AG04449 (cell line): ENCODE data around the gene SLC44A4.
A peak's percentile ranks its signal among the peaks of the same experiment; 100 is the strongest.
"Not testable (repeated sequence)": the region's sequence is repeated elsewhere in the genome, so short reads cannot be mapped to it uniquely, and the experiment has no call there.

Source experiments
- CTCF ChIA-PET: fragments of 350-600 bp; formaldehyde crosslinking; extraction: SDS; loops from one replicate; lab custom pipeline; 2021; ENCODE audit warnings: antibody characterized with exemption; lab: Yijun Ruan, JAX
- POLR2A ChIA-PET: fragments of 400-600, 350-600 bp; formaldehyde crosslinking; extraction: SDS; loops from one replicate; lab custom pipeline; 2020; ENCODE audit warnings: antibody characterized with exemption, inconsistent platforms; lab: Yijun Ruan, JAX
- DNase-seq: peaks from one replicate; pipeline ENCODE4 v3.0.0-alpha.2; 2010; ENCODE audit warnings: low read depth, low spot score
- H3K4me3 ChIP-seq: 2 replicates; pipeline ENCODE4 v1.5.1; 2011; ENCODE audit warnings: low read depth, mild to moderate bottlenecking, control low read depth, low read length
- CTCF ChIP-seq: IDR thresholded peaks from one replicate; pipeline ENCODE4 v1.5.1; 2011; ENCODE audit warnings: mild to moderate bottlenecking, moderate library complexity, low read length, control low read depth, inconsistent platforms; ENCODE audit not compliant: insufficient read depth; ENCODE audit errors: missing control alignments

The SLC44A4 gene

DNA sequence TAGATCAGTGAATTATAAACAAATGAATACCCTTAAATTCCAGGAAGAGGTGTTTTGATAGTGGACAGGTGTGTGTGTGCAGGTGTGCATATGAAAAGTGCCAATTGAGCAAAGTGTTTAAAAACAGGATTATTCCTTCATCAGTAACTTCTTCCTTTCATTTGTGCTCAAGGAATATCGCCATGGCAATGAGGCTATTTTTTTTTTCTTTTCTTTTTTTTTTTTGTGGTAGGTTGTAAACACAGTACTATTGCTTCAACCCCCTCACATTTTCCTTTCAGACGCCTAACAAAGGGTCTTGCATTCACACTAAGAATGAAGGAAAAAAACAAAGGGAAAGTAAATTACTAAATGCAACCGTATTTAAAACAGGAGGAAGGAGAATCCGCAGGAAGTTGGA lies 53.2 kb downstream of the SLC44A4 start:
- POLR2A ChIA-PET, result no interaction called here
- TF ChIP-seq CTCF, result no peak
- CTCF ChIA-PET, result interaction anchor here (1.1 kb wide), 1 partner anchor 18 kb away, joined by 4 read pairs; the partner anchor contains the start of gene LSM2
- DNase-seq, result no peak
- no peak overlapping the region for H3K4me3 ChIP-seq

DNA sequence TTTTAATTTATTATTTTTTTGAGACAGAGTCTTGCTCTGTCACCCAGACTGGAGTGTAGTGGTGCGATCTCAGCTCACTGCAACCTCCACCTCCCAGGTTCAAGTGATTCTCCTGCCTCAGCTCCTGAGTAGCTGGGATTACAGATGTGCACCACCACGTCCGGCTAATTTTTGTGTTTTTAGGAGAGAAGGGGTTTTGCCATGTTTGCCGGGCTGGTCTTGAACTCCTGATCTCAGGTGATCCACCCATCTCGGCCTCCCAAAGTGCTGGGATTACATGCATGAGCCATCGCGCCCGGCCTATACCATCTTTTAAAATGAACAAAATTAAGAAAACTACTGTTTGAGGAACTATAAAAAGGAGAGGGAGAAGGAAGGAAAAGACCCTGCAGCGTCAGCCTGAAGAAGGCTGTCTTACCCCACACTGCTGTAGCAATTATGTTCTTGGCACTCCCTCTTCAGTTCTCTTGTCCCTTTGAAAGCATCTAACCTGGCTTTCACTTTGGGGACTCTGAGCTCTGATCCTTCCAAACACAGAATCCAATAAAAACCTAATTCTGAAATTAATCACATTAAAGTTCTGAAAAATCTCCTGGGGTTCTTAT lies 55.1 kb downstream of the SLC44A4 start:
- H3K4me3 ChIP-seq, DNase-seq: not testable (repeated sequence)
- ChIA-PET POLR2A (interaction anchor here (2.7 kb wide), 1 partner anchor 9 kb away, joined by 10 read pairs; the partner anchor contains the start of genes HSPA1A and HSPA1L), CTCF (interaction anchor here (1.3 kb wide), 1 partner anchor 18 kb away, joined by 3 read pairs; no protein-coding TSS in a partner anchor)

GRCh38 chr6:31822036-31822821 lies 56.6 kb downstream of the SLC44A4 start:
- H3K4me3 ChIP-seq, result peak overlapping the region; percentile 64
- ChIA-PET CTCF (interaction anchor here (0.7 to 1.3 kb wide), 2 partner anchors 16 to 224 kb away, joined by 3 read pairs; no protein-coding TSS in a partner anchor), POLR2A (interaction anchor here (2.7 kb wide), 1 partner anchor 8 kb away, joined by 10 read pairs; the partner anchor contains the start of genes HSPA1A and HSPA1L)
- no peak for DNase-seq
- no peak for TF ChIP-seq CTCF

- H3K4me3 ChIP-seq, result peak overlapping the region; percentile 64
- CTCF ChIA-PET, result interaction anchor here (0.7 to 1.3 kb wide), 2 partner anchors 26 to 223 kb away, joined by 3 read pairs; partner anchors contain the start of gene VARS1
- TF ChIP-seq CTCF, result no peak
- DNase-seq, result no peak
- POLR2A ChIA-PET, result interaction anchor here (2.7 kb wide), 1 partner anchor 7 kb away, joined by 10 read pairs; the partner anchor contains the start of genes HSPA1A and HSPA1L
These were observed 57.3 kb downstream of the SLC44A4 start for GRCh38 chr6:31821301-31822035.

GRCh38 chr6:31820399-31820798 lies 58.4 kb downstream of the SLC44A4 start:
- not testable (repeated sequence) for H3K4me3 ChIP-seq, DNase-seq
- POLR2A ChIA-PET, result interaction anchor here (0.6 kb wide), 1 partner anchor 14 kb away, joined by 3 read pairs; the partner anchor contains the start of gene LSM2
- CTCF ChIA-PET, result interaction anchor here (1.1 to 1.3 kb wide), 2 partner anchors 25 to 51 kb away, joined by 3 to 4 read pairs; partner anchors contain the start of gene VARS1

DNA sequence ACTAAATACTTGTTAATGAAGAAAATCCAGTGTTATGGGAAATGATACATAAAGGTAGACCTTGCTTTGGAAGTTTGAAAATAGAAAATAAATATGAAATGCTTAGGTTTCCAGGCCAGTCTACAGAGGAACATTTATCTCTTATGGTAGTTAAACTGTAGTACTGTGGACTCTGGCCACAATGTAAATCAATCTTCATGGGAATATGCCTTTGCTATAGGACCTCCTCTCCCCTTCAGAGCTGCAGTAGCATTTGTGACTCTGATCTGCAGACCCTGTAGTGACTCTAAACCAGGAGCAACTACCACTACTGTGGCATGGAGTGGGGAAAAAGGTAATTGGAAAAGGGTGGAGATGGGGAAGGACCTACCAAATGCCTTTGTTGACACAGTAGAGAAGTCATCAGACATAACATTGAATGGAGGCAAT lies 58.9 kb downstream of the SLC44A4 start:
- H3K4me3 ChIP-seq, result no peak overlapping the region
- POLR2A ChIA-PET, result interaction anchor here (0.6 kb wide), 1 partner anchor 13 kb away, joined by 3 read pairs; the partner anchor contains the start of gene LSM2
- no peak for DNase-seq
- CTCF ChIA-PET, result interaction anchor here (1.1 to 1.3 kb wide), 3 partner anchors 13 to 50 kb away, joined by 3 to 4 read pairs (median 3); partner anchors contain the start of genes LSM2 and VARS1
- TF ChIP-seq CTCF, result no peak

GRCh38 chr6:31817929-31818511 lies 60.8 kb downstream of the SLC44A4 start:
- CTCF ChIA-PET, result interaction anchor here (1.0 kb wide), 1 partner anchor 12 kb away, joined by 4 read pairs; the partner anchor contains the start of gene LSM2
- not testable (repeated sequence) for DNase-seq
- POLR2A ChIA-PET, result interaction anchor here (0.6 to 1.5 kb wide), 3 partner anchors 10 to 130 kb away, joined by 3 to 4 read pairs (median 4); partner anchors contain the start of genes DDAH2 and HSPA1B
- peak overlapping the region; percentile 52 for H3K4me3 ChIP-seq

DNA sequence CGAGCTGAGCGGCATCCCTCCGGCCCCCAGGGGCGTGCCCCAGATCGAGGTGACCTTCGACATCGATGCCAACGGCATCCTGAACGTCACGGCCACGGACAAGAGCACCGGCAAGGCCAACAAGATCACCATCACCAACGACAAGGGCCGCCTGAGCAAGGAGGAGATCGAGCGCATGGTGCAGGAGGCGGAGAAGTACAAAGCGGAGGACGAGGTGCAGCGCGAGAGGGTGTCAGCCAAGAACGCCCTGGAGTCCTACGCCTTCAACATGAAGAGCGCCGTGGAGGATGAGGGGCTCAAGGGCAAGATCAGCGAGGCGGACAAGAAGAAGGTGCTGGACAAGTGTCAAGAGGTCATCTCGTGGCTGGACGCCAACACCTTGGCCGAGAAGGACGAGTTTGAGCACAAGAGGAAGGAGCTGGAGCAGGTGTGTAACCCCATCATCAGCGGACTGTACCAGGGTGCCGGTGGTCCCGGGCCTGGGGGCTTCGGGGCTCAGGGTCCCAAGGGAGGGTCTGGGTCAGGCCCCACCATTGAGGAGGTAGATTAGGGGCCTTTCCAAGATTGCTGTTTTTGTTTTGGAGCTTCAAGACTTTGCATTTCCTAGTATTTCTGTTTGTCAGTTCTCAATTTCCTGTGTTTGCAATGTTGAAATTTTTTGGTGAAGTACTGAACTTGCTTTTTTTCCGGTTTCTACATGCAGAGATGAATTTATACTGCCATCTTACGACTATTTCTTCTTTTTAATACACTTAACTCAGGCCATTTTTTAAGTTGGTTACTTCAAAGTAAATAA lies 61.5 kb downstream of the SLC44A4 start:
- not testable (repeated sequence) for DNase-seq
- ChIA-PET POLR2A (interaction anchor here (1.5 kb wide), 2 partner anchors 10 to 88 kb away, joined by 4 read pairs; partner anchors contain the start of genes DDAH2 and HSPA1B), CTCF (interaction anchor here (1.0 kb wide), 1 partner anchor 11 kb away, joined by 4 read pairs; the partner anchor contains the start of gene LSM2)
- peak overlapping the region; percentile 52 for H3K4me3 ChIP-seq
